ENCODE results near the gene FOXN3. TPM values are rescaled to one million over a fixed set of nuclear protein-coding genes. Genes with fewer than 3 reads are reported as not detected.

The FOXN3 gene
- total and polyA plus RNA-seq, 10 of the 15 experiments (the other 5 are each of a cell fraction or from before 2014, with no cell fraction given): 4.5 to 68.9 (median 29.7) TPM

DNA sequence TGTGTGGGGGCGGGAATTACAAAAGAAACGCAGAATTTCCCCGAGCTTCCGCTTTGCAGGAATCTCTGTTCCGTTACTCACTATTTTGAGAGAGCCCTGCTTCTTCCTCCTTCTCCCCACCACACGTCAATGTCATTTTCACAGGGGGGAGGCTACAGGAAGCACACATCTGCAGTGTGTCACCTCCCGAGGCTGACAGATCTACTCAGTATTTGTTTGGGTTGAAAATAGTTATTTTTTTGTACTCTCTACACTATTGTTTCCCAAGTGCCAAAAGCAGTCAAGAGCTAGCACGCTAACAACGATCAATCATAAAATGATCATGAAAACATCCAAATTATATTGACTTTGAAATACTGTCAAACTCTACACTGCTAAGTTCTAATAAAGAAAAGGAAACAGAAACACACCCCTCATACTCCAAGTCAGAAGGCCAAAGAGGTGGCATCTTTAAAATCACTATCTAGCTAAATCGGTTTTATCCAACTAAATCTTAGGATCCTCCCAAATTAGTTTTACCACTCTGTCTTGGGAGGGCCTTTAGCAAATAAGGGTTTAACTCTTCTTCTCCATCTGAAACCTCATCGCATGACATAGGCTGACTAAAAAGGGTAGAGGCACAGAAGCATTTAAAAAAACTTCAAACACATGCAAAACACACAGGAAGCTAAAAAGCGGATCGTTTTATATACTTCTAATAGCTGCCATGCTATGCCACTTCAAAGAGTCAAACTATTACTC, 51.8 kb downstream of the FOXN3 start:
- peaks cover 0 to 4% of the 10 kb centered on the region in 2 experiments; a peak in 3 of 4 replicates for H3K36me3 ChIP-seq (ENCODE audit: control insufficient read depth in 2 of 2, insufficient read depth in 2 of 2, low read length in 1 of 2)
- ChIA-PET SMC1A (ENCODE audit: uncharacterized antibody, unreplicated experiment) (interaction anchor here (0.6 to 4.7 kb wide), 31 partner anchors 13 to 324 kb away, joined by 3 to 56 read pairs (median 5); no protein-coding TSS in a partner anchor), POLR2A (interaction anchor here (0.6 to 3.1 kb wide), 11 partner anchors 12 to 65 kb away, joined by 3 to 13 read pairs (median 6); no protein-coding TSS in a partner anchor), CTCF (interaction anchor here (1.1 to 3.7 kb wide), 9 partner anchors 13 to 402 kb away, joined by 3 to 29 read pairs (median 5); no protein-coding TSS in a partner anchor), RAD21 (ENCODE audit: unreplicated experiment) (interaction anchor here (0.6 to 3.1 kb wide), 26 partner anchors 9 to 276 kb away, joined by 3 to 37 read pairs (median 3); no protein-coding TSS in a partner anchor)
- peak overlapping the region; percentile 97 for H3K27ac ChIP-seq (ENCODE audit: control insufficient read depth, insufficient read depth)
- peaks cover 13% of the 10 kb centered on the region; the same call in 2 of the 3 replicates for H3K9me3 ChIP-seq (replicated peaks; ENCODE audit: control insufficient read depth, insufficient read depth, low read length)
- ATAC-seq: peak; percentile 96
- 2% methylated on average over 13 of the region's 13 CpGs for WGBS (ENCODE audit: insufficient coverage, insufficient replicate concordance, low lambda C conversion rate, missing lambda C conversion rate)
- H3K27me3 ChIP-seq (replicated peaks in 1 of 2; ENCODE audit: control insufficient read depth in 2 of 2, insufficient read depth in 2 of 2, low read length in 1 of 2): no peaks in the 10 kb centered on the region
- TSS peak; percentile 88 for BruUV-seq (replicated peaks)
- peak; percentile 81 for DNase-seq (ENCODE audit: low read depth, low spot score)
- H3K4me2 ChIP-seq (ENCODE audit: control insufficient read depth, insufficient read depth): peak overlapping the region; percentile 99
- H3K4me1 ChIP-seq (ENCODE audit: control insufficient read depth, insufficient read depth, low read length): peaks cover 31% of the 10 kb centered on the region
- peak overlapping the region; percentile 36 for H3K9ac ChIP-seq (ENCODE audit: control insufficient read depth, insufficient read depth, low read length)
- in situ Hi-C loops (cut with MboI) (no loop called here), intact Hi-C loops (cut with micrococcal nuclease; ENCODE audit: unreplicated experiment) (loop anchor here (1.0 to 5.0 kb wide), 5 partner anchors 13 to 67 kb away; no protein-coding TSS in a partner anchor)
- no peaks in the 10 kb centered on the region for H4K20me1 ChIP-seq (ENCODE audit: control insufficient read depth, insufficient read depth)
- H2AFZ ChIP-seq (ENCODE audit: control insufficient read depth, low read depth, low read length): peak overlapping the region; percentile 47
- peak; percentile 84 for FAIRE-seq
- peaks cover 60% of the 10 kb centered on the region for H3K79me2 ChIP-seq (ENCODE audit: control insufficient read depth, insufficient read depth, low read length)
- H3K4me3 ChIP-seq: peak overlapping the region; percentile 59
- TF ChIP-seq GABPA (IDR thresholded peaks at IDR 0.05; ENCODE audit: low read depth): peak; percentile 65
- TF ChIP-seq IKZF2 (IDR thresholded peaks at IDR 0.05): peak; percentile 91 to 94
- peak; percentile 60 for TF ChIP-seq MEF2B (IDR thresholded peaks at IDR 0.05; ENCODE audit: partially characterized antibody, poor library complexity, severe bottlenecking)
- no peak for TF ChIP-seq ZZZ3 (IDR thresholded peaks at IDR 0.05; ENCODE audit: control insufficient read depth, insufficient read length, low read depth)
- TF ChIP-seq, protein P1, sequence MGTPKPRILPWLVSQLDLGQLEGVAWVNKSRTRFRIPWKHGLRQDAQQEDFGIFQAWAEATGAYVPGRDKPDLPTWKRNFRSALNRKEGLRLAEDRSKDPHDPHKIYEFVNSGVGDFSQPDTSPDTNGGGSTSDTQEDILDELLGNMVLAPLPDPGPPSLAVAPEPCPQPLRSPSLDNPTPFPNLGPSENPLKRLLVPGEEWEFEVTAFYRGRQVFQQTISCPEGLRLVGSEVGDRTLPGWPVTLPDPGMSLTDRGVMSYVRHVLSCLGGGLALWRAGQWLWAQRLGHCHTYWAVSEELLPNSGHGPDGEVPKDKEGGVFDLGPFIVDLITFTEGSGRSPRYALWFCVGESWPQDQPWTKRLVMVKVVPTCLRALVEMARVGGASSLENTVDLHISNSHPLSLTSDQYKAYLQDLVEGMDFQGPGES (IDR thresholded peaks at IDR 0.05): no peak
- no peak for TF ChIP-seq NR2C2 (IDR thresholded peaks at IDR 0.05; ENCODE audit: borderline replicate concordance, control insufficient read depth, insufficient read length, low read depth)
- peak; percentile 71; the same call in 1 of the 2 replicates for TF ChIP-seq MXI1 (IDR thresholded peaks at IDR 0.05; ENCODE audit: low read depth, low read length)
- TF ChIP-seq BCL11A (IDR thresholded peaks at IDR 0.05; ENCODE audit: low read depth, low read length): peak; percentile 90
- TF ChIP-seq LARP7 (IDR thresholded peaks at IDR 0.05): no peak; the same call in 1 of the 2 replicates
- no peak for TF ChIP-seq RCOR1 (conservative IDR thresholded peaks at IDR 0.05; ENCODE audit: low read depth, low read length)
- TF ChIP-seq KDM1A (IDR thresholded peaks at IDR 0.05; ENCODE audit: borderline replicate concordance): no peak
- TF ChIP-seq CHD1 (IDR thresholded peaks at IDR 0.05; ENCODE audit: low read depth, low read length): 0 out of 2 replicates have a peak, but pooled peaks have one; percentile 45
- peak; percentile 96 for TF ChIP-seq JUNB (IDR thresholded peaks at IDR 0.05)
- no peak for TF ChIP-seq BRCA1 (IDR thresholded peaks at IDR 0.05; ENCODE audit: low read depth, low read length)
- TF ChIP-seq ZBED1 (IDR thresholded peaks at IDR 0.05; ENCODE audit: borderline replicate concordance): peak; percentile 30; the same call in 1 of the 2 replicates
- TF ChIP-seq HDGF (IDR thresholded peaks at IDR 0.05): no peak
- TF ChIP-seq, protein P2, sequence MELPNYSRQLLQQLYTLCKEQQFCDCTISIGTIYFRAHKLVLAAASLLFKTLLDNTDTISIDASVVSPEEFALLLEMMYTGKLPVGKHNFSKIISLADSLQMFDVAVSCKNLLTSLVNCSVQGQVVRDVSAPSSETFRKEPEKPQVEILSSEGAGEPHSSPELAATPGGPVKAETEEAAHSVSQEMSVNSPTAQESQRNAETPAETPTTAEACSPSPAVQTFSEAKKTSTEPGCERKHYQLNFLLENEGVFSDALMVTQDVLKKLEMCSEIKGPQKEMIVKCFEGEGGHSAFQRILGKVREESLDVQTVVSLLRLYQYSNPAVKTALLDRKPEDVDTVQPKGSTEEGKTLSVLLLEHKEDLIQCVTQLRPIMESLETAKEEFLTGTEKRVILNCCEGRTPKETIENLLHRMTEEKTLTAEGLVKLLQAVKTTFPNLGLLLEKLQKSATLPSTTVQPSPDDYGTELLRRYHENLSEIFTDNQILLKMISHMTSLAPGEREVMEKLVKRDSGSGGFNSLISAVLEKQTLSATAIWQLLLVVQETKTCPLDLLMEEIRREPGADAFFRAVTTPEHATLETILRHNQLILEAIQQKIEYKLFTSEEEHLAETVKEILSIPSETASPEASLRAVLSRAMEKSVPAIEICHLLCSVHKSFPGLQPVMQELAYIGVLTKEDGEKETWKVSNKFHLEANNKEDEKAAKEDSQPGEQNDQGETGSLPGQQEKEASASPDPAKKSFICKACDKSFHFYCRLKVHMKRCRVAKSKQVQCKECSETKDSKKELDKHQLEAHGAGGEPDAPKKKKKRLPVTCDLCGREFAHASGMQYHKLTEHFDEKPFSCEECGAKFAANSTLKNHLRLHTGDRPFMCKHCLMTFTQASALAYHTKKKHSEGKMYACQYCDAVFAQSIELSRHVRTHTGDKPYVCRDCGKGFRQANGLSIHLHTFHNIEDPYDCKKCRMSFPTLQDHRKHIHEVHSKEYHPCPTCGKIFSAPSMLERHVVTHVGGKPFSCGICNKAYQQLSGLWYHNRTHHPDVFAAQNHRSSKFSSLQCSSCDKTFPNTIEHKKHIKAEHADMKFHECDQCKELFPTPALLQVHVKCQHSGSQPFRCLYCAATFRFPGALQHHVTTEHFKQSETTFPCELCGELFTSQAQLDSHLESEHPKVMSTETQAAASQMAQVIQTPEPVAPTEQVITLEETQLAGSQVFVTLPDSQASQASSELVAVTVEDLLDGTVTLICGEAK (IDR thresholded peaks at IDR 0.05; ENCODE audit: borderline replicate concordance): no peak; the same call in 1 of the 2 replicates
- TF ChIP-seq EP300 (IDR thresholded peaks at IDR 0.05; ENCODE audit: borderline replicate concordance in 1 of 2, control insufficient read depth in 1 of 2, low read depth in 2 of 2, low read length in 2 of 2): peak; percentile 82 to 90
